Lower leg skin (tissue), 4 donors: ENCODE measurements around the gene DRD4. TPM values are rescaled to one million over a fixed set of nuclear protein-coding genes. Genes with fewer than 3 reads are reported as not detected.

Experiments
- DNase-seq, 2 donors: peaks; one replicate each; pipeline ENCODE4 v3.0.0-alpha.2; 2019; ENCODE audit warnings: low spot score in 2 of 2
- H3K4me3 ChIP-seq: fragments of 200-600 bp; sonication (generic); 2 replicates; pipeline ENCODE4 v1.5.1; 2017; ENCODE audit warnings: mild to moderate bottlenecking, low read depth; ENCODE audit not compliant: poor library complexity, severe bottlenecking
- POLR2A ChIP-seq, 2 donors: fragments of 450-650 bp; IDR thresholded peaks; one replicate each; pipeline ENCODE4 v1.6.1; 2016 to 2017; ENCODE audit warnings: antibody characterized with exemption in 2 of 2, mild to moderate bottlenecking in 1 of 2, moderate library complexity in 1 of 2
- WGBS, 2 donors: methylation state at CpG; one replicate each; pipeline ENCODE4 v1.1.5; 2018; 5-methylcytosine and 5-hydroxymethylcytosine counted together
- intact Hi-C: fragments of 100-400 bp; cut with DNase I; formaldehyde crosslinking; loops from one replicate; pipeline ENCODE4 v1.15.0; 2023; ENCODE audit warnings: low total_unique reads
- total RNA-seq, 4 donors: library from RNA; depleted of rRNA; stranded (reverse); fragments of >200 nt; gene quantifications; one replicate each; pipeline ENCODE4 v1.1.0, GENCODE V29; 2016
- TF ChIP-seq, protein P1 (sequence below), 3 donors: fragments of 450-650 bp; IDR thresholded peaks; one replicate each; pipeline ENCODE4 v1.5.1; 2016; ENCODE audit warnings: antibody characterized with exemption in 3 of 3, mild to moderate bottlenecking in 3 of 3, moderate library complexity in 2 of 3

The DRD4 gene
- total RNA-seq, 4 donors from 2014 or later: 0.23 to 2.0 TPM; not detected in 2

DNA sequence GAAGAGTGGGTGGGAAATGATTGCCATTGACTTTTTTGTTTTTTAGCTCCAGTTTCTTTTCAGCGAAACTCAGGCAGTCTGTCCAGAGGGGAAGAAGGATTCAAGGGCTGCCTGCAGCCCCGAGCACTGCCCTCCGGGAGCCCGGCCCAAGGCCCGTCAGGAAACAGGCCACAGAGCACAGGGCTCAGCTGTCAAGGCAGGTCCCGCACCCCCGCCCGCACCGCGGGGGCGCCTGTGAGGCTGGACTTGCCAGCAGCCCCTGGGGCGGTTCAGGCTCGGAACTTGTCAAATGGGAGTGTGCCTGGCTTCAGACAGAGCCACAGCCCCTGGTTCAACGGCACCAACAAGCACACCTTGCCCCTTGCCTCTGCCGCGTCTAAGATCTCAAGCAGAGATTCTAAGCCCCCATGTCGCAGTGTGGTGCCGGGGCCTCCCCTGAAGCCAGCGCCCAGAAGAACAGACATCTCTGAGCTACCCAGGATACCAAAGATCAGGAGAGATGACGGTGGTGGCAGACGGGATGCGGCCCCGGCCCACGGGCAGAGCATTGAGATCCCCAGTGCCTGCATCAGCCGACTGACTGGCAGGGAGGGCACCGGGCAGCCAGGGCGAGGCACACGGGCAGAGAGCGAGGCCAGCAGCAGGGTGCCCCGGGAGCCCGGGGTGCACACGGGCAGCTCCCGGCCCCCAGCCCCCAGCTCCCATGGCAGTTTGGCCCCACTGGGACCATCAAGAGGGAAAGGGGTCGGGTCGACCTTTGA, 29.9 kb upstream of the DRD4 start:
- intact Hi-C loops: no loop called here
- WGBS, 2 donors: 80 to 83% methylated on average over 23 to 35 of the region's 35 CpGs
- DNase-seq: no peak
- no peak overlapping the region for H3K4me3 ChIP-seq
- TF ChIP-seq, protein P1, sequence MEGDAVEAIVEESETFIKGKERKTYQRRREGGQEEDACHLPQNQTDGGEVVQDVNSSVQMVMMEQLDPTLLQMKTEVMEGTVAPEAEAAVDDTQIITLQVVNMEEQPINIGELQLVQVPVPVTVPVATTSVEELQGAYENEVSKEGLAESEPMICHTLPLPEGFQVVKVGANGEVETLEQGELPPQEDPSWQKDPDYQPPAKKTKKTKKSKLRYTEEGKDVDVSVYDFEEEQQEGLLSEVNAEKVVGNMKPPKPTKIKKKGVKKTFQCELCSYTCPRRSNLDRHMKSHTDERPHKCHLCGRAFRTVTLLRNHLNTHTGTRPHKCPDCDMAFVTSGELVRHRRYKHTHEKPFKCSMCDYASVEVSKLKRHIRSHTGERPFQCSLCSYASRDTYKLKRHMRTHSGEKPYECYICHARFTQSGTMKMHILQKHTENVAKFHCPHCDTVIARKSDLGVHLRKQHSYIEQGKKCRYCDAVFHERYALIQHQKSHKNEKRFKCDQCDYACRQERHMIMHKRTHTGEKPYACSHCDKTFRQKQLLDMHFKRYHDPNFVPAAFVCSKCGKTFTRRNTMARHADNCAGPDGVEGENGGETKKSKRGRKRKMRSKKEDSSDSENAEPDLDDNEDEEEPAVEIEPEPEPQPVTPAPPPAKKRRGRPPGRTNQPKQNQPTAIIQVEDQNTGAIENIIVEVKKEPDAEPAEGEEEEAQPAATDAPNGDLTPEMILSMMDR (IDR thresholded peaks at IDR 0.05): no peak
- no peak for TF ChIP-seq POLR2A (IDR thresholded peaks at IDR 0.05)

DNA sequence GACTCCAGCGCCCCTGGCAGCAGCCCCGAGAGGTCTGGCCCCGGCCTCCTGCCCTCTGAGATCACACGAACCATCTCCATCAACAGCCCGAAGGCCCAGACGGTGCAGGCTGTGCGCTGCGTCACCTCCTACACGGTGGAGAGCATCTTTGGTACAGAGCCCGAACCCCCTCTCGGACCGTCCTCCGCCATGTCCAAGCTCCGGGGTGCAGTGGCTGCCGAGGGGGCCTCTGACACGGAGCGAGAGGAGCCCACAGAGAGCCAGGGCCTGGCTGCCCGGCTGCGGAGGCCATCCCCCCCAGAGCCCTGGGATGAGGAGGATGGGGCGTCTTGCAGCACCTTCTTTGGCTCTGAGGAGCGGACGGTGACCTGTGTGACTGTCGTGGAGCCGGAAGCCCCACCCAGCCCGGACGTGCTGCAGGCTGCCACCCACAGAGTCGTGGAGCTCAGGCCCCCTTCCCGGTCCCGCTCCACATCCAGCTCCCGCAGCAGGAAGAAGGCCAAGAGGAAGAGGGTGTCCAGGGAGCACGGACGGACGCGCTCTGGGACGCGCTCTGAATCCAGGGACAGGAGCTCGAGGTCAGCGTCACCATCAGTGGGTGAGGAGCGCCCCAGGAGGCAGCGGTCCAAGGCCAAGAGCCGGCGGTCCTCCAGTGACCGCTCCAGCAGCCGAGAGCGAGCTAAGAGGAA, 29.0 kb upstream of the DRD4 start:
- no peak for TF ChIP-seq POLR2A (IDR thresholded peaks at IDR 0.05)
- TF ChIP-seq, protein P1 (IDR thresholded peaks at IDR 0.05): no peak
- H3K4me3 ChIP-seq: no peak overlapping the region
- DNase-seq: peak in 1 of 2 donors; percentile 86
- intact Hi-C loops: no loop called here
- 93 to 94% methylated on average over 30 to 45 of the region's 45 CpGs for WGBS, 2 donors

DNA sequence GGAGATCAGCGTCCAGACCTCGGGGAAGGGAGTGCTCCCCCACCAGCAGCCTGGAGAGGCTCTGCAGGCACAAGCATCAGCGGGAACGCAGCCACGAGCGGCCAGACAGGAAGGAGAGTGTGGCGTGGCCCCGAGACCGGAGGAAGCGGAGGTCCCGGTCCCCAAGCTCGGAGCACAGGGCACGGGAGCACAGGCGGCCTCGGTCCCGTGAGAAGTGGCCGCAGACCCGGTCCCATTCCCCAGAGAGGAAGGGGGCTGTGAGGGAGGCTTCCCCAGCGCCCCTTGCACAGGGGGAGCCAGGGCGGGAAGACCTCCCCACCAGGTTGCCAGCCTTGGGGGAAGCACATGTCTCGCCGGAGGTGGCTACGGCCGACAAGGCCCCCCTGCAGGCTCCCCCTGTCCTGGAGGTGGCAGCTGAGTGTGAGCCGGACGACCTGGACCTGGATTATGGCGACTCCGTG, 28.2 kb upstream of the DRD4 start:
- intact Hi-C loops: no loop called here
- no peak overlapping the region for H3K4me3 ChIP-seq
- DNase-seq: peak in 1 of 2 donors; percentile 86
- 87 to 88% methylated on average over 27 of the region's 28 CpGs for WGBS, 2 donors
- no peak for TF ChIP-seq POLR2A (IDR thresholded peaks at IDR 0.05)
- TF ChIP-seq, protein P1 (IDR thresholded peaks at IDR 0.05): no peak

DNA sequence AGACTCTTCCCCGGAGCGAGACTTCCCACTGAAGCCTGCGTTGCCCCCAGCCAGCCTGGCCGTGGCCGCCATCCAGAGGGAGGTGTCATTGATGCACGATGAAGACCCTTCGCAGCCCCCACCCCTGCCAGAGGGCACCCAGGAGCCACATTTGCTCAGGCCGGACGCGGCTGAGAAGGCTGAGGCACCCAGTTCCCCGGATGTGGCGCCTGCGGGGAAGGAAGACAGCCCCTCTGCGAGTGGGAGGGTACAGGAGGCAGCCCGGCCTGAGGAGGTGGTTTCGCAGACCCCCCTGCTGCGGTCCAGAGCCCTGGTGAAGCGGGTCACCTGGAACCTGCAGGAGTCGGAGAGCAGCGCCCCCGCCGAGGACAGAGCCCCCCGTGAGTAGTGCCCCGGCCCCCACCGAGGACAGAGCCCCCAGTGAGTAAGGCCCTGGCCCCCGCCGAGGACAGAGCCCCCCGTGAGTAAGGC, 27.7 kb upstream of the DRD4 start:
- DNase-seq: peak in 1 of 2 donors; percentile 85
- no peak overlapping the region for H3K4me3 ChIP-seq
- 89 to 94% methylated on average over 16 to 17 of the region's 28 CpGs for WGBS, 2 donors
- TF ChIP-seq, protein P1 (IDR thresholded peaks at IDR 0.05): no peak
- no peak for TF ChIP-seq POLR2A (IDR thresholded peaks at IDR 0.05)
- intact Hi-C loops: no loop called here

DNA sequence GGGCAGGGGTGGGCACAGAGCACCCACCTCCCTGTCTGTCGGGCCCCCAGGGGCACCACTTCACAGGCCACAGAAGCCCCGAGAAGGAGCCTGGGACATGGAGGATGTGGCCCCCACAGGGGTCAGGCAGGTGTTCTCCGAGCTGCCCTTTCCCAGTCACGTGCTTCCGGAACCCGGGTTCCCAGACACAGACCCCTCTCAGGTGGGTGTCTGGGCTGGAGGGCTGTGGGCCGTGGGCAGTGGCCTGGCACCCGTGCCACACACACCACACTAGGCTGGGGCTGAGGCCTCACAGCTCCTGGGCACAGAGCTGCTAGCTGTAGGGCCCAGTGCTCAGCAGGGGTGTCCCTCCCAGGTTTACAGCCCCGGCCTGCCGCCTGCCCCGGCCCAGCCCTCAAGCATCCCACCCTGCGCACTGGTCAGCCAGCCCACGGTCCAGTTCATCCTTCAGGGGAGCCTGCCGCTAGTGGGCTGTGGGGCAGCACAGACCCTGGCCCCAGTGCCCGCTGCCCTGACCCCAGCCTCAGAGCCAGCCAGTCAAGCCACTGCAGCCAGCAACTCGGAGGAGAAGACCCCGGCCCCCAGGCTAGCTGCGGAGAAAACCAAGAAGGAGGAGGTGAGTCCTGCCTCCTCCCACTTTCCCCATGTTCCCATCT, 26.8 kb upstream of the DRD4 start:
- intact Hi-C loops: no loop called here
- DNase-seq: peak in 1 of 2 donors; percentile 84
- no peak for TF ChIP-seq POLR2A (IDR thresholded peaks at IDR 0.05)
- TF ChIP-seq, protein P1 (IDR thresholded peaks at IDR 0.05): no peak
- H3K4me3 ChIP-seq: no peak overlapping the region
- WGBS, 2 donors: 90 to 98% methylated on average over 13 to 14 of the region's 18 CpGs
